ENCODE results near the gene GNB3.

GNB3 gene

DNA sequence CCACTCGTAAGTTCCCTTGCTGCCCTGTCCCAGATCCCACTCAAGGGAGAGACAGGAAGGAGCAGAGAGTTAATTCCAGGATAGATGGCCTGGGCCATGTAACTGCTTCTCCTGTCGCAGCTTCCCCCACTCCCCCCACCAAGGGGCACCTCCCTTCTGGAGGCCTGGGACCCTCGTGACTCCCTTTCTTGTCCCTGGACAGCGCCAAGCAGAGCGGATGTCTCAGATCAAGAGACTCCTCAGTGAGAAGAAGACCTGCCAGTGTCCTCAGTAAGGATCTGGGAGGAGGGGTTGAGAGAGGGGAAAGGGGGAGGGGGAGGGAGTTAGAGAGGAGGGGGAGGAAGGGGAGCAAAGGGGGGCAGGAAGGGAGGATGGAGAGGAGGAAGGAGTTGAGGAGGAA is 22.1 kb upstream of the GNB3 start:
- Mint-ChIP-seq H3K4me1 (ENCODE audit: low read depth) (peaks cover 12% of the 10 kb centered on the region), H3K36me3 (ENCODE audit: low read depth) (peaks cover 52% of the 10 kb centered on the region), H3K27me3 (ENCODE audit: low read depth) (peaks cover 16% of the 10 kb centered on the region)

DNA sequence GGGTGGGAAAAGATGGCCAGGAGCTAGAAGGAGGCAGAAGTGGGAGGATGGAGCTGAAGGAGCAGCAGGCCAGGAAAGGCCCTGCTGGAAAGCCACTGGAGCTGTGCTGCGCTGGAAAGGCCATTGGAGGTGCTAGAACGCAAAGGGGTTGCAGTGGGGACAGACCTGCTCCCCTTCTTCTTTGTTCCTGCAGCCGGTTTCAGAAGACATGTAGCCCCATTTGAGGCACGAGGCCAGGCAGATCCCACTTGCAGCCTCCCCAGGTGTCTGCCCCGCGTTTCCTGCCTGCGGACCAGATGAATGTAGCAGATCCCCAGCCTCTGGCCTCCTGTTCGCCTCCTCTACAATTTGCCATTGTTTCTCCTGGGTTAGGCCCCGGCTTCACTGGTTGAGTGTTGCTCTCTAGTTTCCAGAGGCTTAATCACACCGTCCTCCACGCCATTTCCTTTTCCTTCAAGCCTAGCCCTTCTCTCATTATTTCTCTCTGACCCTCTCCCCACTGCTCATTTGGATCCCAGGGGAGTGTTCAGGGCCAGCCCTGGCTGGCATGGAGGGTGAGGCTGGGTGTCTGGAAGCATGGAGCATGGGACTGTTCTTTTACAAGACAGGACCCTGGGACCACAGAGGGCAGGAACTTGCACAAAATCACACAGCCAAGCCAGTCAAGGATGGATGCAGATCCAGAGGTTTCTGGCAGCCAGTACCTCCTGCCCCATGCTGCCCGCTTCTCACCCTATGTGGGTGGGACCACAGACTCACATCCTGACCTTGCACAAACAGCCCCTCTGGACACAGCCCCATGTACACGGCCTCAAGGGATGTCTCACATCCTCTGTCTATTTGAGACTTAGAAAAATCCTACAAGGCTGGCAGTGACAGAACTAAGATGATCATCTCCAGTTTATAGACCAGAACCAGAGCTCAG is 21.4 kb upstream of the GNB3 start:
- Mint-ChIP-seq H3K36me3 (ENCODE audit: low read depth) (peaks cover 48% of the 10 kb centered on the region), H3K4me3 (no peak overlapping the region)

More for the DNA sequence above, 22.1 kb upstream of the GNB3 start:
- no peak overlapping the region for H3K4me3 Mint-ChIP-seq
- no peak for DNase-seq (ENCODE audit: low spot score)
- H3K9me3 Mint-ChIP-seq = no peaks in the 10 kb centered on the region
- no peak overlapping the region for H3K27ac Mint-ChIP-seq

DNA sequence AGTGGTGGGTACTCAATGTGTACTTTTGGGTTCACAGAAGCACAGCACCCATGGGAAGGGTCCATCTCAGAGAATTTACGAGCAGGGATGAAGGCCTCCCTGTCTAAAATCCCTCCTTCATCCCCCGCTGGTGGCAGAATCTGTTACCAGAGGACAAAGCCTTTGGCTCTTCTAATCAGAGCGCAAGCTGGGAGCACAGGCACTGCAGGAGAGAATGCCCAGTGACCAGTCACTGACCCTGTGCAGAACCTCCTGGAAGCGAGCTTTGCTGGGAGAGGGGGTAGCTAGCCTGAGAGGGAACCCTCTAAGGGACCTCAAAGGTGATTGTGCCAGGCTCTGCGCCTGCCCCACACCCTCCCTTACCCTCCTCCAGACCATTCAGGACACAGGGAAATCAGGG is 20.6 kb upstream of the GNB3 start:
- Mint-ChIP-seq H3K27me3 (ENCODE audit: low read depth) (peaks cover 27% of the 10 kb centered on the region), H3K4me1 (ENCODE audit: low read depth) (peaks cover 13% of the 10 kb centered on the region), H3K4me3 (no peak overlapping the region), H3K27ac (no peak overlapping the region), H3K9me3 (no peaks in the 10 kb centered on the region), H3K36me3 (ENCODE audit: low read depth) (peaks cover 42% of the 10 kb centered on the region)
- no peak for DNase-seq (ENCODE audit: low spot score)

More for the DNA sequence above, 21.4 kb upstream of the GNB3 start:
- DNase-seq (ENCODE audit: low spot score) = no peak
- Mint-ChIP-seq H3K27me3 (ENCODE audit: low read depth) (peaks cover 21% of the 10 kb centered on the region), H3K9me3 (no peaks in the 10 kb centered on the region), H3K4me1 (ENCODE audit: low read depth) (peaks cover 12% of the 10 kb centered on the region), H3K27ac (no peak overlapping the region)

DNA sequence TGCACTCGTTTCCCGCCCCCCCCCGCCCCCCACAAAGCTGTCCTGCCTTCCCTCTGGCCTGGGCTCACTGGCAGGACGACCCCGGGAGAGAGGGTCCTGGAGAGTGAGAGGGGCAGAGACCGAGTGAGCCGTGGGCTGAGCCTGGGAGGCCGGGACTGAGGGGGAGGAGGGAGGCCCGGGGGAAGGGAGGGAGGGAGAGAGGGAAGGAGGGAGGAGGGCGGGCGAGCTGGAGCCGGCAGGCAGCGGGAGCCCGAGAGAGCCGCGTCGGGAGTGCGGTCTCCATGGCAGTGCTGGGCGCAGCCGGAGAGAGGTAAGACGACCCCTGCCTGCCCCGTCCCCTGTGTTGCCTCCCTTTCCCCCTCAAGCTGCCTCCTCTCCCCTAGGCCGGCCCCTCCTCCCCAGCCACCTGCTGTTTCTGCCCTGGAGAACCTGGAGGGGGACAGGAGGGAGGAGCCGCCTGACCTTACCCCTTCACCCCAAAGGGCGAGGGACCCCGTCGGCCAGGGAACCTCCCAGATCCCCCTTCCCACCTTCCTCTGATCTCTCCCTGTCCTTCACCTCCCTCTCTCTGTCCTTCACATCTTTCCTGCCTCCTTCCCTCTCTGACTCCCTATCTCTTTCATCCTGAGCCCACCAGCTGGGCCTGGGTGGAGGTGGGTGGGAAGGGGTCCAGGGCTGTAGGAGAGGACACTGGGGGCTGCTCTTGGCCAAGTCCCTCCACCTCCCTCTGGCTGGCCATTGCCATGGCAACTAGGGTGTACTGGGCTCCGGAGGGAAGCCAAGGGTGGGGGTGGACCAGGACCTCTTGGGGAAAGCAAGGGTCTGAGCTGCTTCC is 18.9 kb upstream of the GNB3 start, which contains the start of gene GPR162:
Gene GPR162, plus strand, starts transcription at position 231 of the 835 bp plus-strand sequence. CDS start 2,078 bp downstream, outside the sequence.
- Mint-ChIP-seq H3K27ac (peak within 1 kb of the TSS; percentile 32), H3K4me1 (ENCODE audit: low read depth) (peaks cover 17% of the 10 kb centered on the region), H3K9me3 (no peaks in the 10 kb centered on the region), H3K36me3 (ENCODE audit: low read depth) (peaks cover 29% of the 10 kb centered on the region), H3K27me3 (ENCODE audit: low read depth) (peaks cover 36% of the 10 kb centered on the region), H3K4me3 (peak within 1 kb of the TSS; percentile 53)
- DNase-seq (ENCODE audit: low spot score) = no peak

DNA sequence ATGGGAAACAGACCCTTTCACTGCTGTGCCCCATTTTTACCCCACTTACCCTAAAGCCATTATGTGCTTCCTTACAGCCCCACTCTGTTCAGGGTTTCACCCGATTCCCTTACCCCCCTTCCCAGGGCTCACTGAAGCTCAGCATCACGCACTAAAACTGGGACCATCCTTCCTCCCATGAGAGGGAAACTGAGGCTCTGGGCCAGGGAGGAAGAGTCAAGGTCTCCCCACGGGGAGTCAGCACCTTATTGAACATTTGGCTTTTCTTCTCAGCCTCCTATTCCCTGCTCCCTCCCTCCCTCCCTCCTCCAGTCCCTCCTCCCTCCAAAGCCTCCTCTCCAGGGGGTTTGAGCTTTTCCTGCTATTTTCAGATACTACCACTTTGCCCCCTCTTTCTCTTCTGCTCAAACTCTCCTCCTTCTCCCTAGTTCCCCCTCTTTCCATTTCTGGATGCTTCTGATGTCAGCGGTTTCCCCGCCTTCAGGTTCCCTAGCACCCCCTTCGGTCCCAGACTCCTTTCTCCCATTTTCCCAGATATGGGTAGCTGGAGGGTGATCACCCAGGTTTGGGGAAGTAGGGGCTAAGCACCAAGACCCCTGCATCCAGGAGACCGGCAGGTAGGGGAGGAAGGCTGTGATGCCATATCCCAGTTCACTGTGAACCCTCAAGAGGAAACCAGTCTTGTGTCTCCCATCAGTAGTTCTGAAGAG is 18.1 kb upstream of the GNB3 start:
- DNase-seq (ENCODE audit: low spot score) = no peak
- no peak overlapping the region for H3K27ac Mint-ChIP-seq
- no peak overlapping the region for H3K4me3 Mint-ChIP-seq
- peaks cover 40% of the 10 kb centered on the region for H3K27me3 Mint-ChIP-seq (ENCODE audit: low read depth)
- peaks cover 22% of the 10 kb centered on the region for H3K4me1 Mint-ChIP-seq (ENCODE audit: low read depth)
- no peaks in the 10 kb centered on the region for H3K9me3 Mint-ChIP-seq
- H3K36me3 Mint-ChIP-seq (ENCODE audit: low read depth) = peaks cover 24% of the 10 kb centered on the region

DNA sequence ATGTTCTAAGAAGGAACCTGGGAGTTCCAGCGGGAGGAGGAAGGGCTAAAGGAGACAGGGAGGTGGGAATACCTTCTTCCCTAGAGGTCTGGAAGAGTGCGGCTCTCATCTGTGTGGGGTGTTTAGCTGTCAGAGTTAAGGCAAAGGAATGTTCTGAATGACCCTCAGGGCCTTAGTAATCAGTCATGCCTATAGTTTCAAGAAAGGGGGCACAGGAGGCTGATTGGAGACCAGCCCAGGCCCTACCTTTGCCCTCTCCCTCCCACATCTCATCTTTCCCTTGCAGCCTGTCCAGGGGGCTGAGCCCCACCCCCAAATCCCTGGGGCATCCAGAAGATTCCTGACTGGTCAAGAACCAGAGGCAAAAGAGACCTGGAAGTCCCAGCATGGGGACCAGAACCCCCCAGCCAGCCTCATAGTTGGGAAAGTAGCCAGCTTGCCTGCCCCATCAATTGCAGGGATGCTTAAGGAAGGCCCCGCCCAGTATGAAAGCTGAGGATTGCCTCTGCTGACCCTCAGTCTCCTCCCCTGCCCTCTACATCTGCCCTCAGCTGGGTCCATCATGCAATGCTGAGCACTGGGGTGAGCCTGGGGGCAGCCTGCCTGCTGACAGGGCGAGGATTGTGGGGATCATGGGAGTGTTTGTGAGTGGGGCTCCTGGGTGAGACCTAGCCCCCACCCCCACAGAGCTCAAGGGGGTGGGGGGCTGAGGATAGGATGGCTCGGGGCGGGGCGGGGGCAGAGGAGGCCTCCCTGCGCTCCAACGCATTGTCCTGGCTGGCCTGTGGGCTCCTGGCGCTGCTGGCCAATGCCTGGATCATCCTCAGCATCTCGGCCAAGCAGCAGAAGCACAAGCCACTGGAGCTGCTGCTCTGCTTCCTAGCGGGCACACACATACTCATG is 17.3 kb upstream of the GNB3 start:
- H3K36me3 Mint-ChIP-seq (ENCODE audit: low read depth) = peaks cover 16% of the 10 kb centered on the region
- peaks cover 25% of the 10 kb centered on the region for H3K4me1 Mint-ChIP-seq (ENCODE audit: low read depth)
- H3K27me3 Mint-ChIP-seq (ENCODE audit: low read depth) = peaks cover 43% of the 10 kb centered on the region
- H3K27ac Mint-ChIP-seq = no peak overlapping the region
- no peaks in the 10 kb centered on the region for H3K9me3 Mint-ChIP-seq
- no peak overlapping the region for H3K4me3 Mint-ChIP-seq
- no peak for DNase-seq (ENCODE audit: low spot score)

DNA sequence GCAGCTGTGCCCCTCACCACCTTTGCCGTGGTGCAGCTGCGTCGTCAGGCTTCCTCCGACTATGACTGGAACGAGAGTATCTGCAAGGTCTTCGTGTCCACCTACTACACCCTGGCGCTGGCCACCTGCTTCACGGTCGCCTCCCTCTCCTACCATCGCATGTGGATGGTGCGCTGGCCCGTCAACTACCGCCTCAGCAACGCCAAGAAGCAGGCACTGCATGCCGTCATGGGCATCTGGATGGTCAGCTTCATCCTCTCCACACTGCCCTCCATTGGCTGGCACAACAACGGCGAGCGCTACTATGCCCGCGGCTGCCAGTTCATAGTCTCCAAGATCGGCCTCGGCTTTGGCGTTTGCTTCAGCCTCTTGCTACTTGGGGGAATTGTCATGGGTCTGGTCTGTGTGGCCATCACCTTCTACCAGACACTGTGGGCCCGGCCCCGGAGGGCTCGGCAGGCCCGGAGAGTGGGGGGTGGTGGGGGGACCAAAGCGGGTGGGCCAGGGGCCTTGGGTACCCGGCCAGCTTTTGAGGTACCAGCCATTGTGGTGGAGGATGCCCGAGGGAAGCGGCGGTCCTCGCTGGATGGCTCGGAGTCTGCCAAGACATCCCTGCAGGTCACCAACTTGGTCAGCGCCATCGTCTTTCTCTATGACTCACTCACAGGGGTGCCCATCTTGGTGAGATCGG is 16.5 kb upstream of the GNB3 start:
- DNase-seq (ENCODE audit: low spot score) = no peak
- Mint-ChIP-seq H3K27me3 (ENCODE audit: low read depth) (peaks cover 48% of the 10 kb centered on the region), H3K36me3 (ENCODE audit: low read depth) (peaks cover 9% of the 10 kb centered on the region), H3K9me3 (no peaks in the 10 kb centered on the region), H3K4me3 (no peak overlapping the region), H3K27ac (no peak overlapping the region), H3K4me1 (ENCODE audit: low read depth) (peaks cover 29% of the 10 kb centered on the region)

DNA sequence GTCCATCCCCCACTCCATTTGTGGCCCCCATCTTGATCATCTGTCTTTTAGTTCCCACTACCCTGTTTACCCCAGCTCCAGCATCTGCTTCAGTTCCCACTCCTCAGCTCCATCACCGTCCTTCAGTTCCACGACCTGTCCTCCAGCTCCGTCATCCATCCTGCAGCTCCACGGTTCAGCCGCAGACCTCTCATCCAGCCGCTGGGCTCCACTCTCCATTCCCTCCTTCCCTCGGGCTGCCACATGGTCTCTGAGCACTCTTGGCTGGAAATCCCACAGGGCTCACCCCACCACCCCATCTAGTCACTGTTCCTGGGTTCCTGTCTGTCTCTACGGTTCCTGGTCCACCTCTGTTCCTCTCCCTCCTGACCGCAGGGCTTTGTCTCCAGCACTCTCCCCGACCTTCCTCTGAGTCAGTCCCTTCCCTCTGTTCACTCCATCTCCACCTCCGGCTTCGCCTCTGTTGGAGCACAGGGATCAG is 15.8 kb upstream of the GNB3 start:
- Mint-ChIP-seq H3K4me1 (ENCODE audit: low read depth) (peaks cover 31% of the 10 kb centered on the region), H3K36me3 (ENCODE audit: low read depth) (peaks cover 3% of the 10 kb centered on the region), H3K27me3 (ENCODE audit: low read depth) (peaks cover 53% of the 10 kb centered on the region), H3K27ac (no peak overlapping the region), H3K4me3 (no peak overlapping the region), H3K9me3 (no peaks in the 10 kb centered on the region)
- no peak for DNase-seq (ENCODE audit: low spot score)

DNA sequence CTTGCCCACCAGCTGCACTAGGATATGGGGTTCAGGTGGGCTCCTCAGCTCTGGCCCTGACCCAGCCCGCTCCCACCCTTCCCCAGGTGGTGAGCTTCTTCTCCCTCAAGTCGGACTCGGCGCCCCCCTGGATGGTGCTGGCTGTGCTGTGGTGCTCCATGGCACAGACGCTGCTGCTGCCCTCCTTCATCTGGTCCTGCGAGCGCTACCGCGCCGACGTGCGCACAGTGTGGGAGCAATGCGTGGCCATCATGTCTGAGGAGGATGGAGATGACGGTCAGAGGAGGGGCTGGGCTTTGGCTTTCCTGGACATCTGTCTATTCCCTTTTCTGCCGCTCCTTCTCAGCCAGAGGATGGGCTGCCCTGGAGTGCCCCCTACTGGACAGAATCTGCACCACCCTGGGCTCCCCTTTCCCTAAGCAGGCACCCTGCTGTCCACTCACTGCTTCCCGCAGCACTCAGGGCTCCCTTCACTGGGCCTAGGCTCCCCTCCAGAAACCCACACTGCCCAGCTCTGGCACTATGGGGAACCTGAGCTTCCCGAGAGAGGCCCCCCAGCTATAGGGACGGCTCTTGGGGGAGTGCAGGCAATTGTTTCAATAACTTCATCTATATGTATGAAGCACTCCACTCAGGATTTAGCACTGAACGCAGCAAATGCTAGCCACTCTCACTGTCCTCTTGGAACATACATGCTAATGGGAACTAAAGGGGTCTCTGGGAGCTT is 15.2 kb upstream of the GNB3 start:
- H3K9me3 Mint-ChIP-seq = no peaks in the 10 kb centered on the region
- H3K27me3 Mint-ChIP-seq (ENCODE audit: low read depth) = peaks cover 57% of the 10 kb centered on the region
- H3K36me3 Mint-ChIP-seq (ENCODE audit: low read depth) = peaks cover 1% of the 10 kb centered on the region
- no peak overlapping the region for H3K4me3 Mint-ChIP-seq
- peaks cover 30% of the 10 kb centered on the region for H3K4me1 Mint-ChIP-seq (ENCODE audit: low read depth)
- peak; percentile 74 for DNase-seq (ENCODE audit: low spot score)
- H3K27ac Mint-ChIP-seq = peak overlapping the region; percentile 9

DNA sequence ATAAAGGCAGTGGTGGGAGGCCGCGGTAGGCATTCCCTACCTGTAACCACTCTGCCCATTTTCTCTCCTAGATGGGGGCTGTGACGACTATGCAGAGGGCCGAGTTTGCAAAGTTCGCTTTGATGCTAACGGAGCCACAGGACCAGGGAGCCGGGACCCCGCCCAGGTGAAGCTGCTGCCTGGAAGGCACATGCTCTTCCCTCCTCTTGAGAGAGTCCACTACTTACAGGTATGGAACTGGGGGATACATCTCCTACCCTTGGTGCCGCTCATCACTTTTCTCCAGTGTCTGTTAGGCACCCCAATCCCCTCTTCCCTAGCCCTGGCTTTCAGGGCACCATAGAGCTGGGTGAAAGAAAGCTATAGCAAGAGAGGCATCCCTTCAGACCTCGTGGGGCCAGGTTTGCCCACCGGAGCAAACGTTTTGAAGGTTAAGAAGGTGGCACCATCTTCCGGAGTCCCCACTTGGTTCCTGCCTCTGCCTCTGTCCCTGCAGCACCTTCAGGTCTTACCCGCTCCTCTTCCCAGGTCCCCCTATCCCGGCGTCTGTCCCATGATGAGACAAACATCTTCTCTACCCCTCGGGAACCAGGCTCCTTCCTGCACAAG is 14.5 kb upstream of the GNB3 start:
- Mint-ChIP-seq H3K4me1 (ENCODE audit: low read depth) (peaks cover 23% of the 10 kb centered on the region), H3K27me3 (ENCODE audit: low read depth) (peaks cover 63% of the 10 kb centered on the region), H3K27ac (no peak overlapping the region), H3K4me3 (no peak overlapping the region), H3K36me3 (ENCODE audit: low read depth) (no peaks in the 10 kb centered on the region), H3K9me3 (no peaks in the 10 kb centered on the region)
- no peak for DNase-seq (ENCODE audit: low spot score)

DNA sequence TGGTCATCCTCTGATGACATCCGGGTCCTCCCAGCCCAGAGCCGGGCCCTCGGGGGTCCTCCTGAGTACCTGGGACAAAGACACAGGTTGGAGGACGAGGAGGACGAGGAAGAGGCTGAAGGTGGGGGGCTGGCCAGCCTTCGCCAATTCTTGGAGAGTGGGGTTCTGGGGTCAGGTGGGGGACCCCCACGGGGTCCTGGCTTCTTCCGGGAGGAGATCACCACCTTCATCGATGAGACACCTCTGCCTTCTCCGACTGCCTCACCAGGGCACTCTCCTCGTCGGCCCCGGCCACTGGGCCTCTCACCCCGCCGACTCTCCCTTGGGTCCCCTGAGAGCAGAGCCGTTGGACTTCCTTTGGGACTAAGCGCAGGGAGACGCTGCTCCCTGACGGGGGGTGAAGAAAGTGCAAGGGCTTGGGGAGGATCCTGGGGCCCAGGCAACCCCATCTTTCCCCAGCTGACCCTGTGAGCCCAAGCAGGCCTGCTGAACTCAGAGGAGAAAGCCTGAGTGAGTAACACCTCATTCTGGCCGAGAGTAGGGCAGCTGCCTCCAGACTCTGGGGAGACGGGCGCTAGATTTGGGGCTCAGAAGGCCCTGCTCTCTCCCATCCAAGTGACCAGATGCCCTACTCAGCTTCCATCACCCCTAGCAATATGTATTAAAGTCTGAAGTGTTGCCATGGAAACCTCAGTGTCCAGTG is 13.8 kb upstream of the GNB3 start:
- no peak for DNase-seq (ENCODE audit: low spot score)
- H3K4me3 Mint-ChIP-seq = peak overlapping the region; percentile 55
- H3K4me1 Mint-ChIP-seq (ENCODE audit: low read depth) = peaks cover 21% of the 10 kb centered on the region
- no peaks in the 10 kb centered on the region for H3K36me3 Mint-ChIP-seq (ENCODE audit: low read depth)
- peaks cover 61% of the 10 kb centered on the region for H3K27me3 Mint-ChIP-seq (ENCODE audit: low read depth)
- H3K9me3 Mint-ChIP-seq = no peaks in the 10 kb centered on the region
- peak overlapping the region; percentile 10 for H3K27ac Mint-ChIP-seq

Data from T-helper 2 cell treated with Interferon-gamma antibody and Interleukin-4, amounts not matched to agents 5 μg/mL and 100 μg/mL, for 36 hours (primary cell).